PC-3 (cell line): ENCODE measurements around the gene WDR75. TPM values are rescaled to one million over a fixed set of nuclear protein-coding genes. Genes with fewer than 3 reads are reported as not detected.

Source experiments
- ATAC-seq: fragments of 200-7000 bp; cut with Tn5 transposase; 2 replicates; pipeline ENCODE4 v1.9.1; 2020; ENCODE audit warnings: mild to moderate bottlenecking, moderate library complexity
- BruUV-seq: library from RNA; stranded (reverse); fragments of 400-500 nt; replicated peaks from 2 replicates; lab custom pipeline; 2021; lab: Mats Ljungman, UMichigan
- CTCF ChIA-PET: fragments of 300-600 bp; sonication (Branson Sonifier 250); formaldehyde crosslinking; loops from one replicate; lab custom pipeline; 2022; ENCODE audit warnings: antibody characterized with exemption; lab: Charles Lee
- POLR2A ChIA-PET: fragments of 300-600 bp; sonication (Branson Sonifier 250); formaldehyde crosslinking; loops from one replicate; lab custom pipeline; 2022; ENCODE audit warnings: antibody characterized with exemption; ENCODE audit not compliant: unreplicated experiment; lab: Charles Lee
- DNase-seq: peaks from one replicate; pipeline ENCODE4 v3.0.0-alpha.2; 2015
- H2AFZ ChIP-seq: fragments of 300-600 bp; sonication (generic); 2 replicates; pipeline ENCODE4 v1.6.0; 2016; ENCODE audit warnings: antibody characterized with exemption, low read length
- H3F3A ChIP-seq: fragments of 300-600 bp; sonication (generic); one replicate; pipeline ENCODE4 v1.6.0; 2017; ENCODE audit warnings: antibody characterized with exemption, low read length, control low read depth, mild to moderate bottlenecking; ENCODE audit not compliant: unreplicated experiment
- H3K27ac ChIP-seq: fragments of 300-600 bp; sonication (generic); 2 replicates; pipeline ENCODE4 v1.5.1; 2016; ENCODE audit warnings: mild to moderate bottlenecking, low read length
- H3K27me3 ChIP-seq: fragments of 300-600 bp; sonication (generic); 2 replicates; pipeline ENCODE4 v1.6.1; 2016; ENCODE audit warnings: low read length, mixed read lengths
- H3K36me3 ChIP-seq: fragments of 300-600 bp; sonication (generic); 2 replicates; pipeline ENCODE4 v1.6.1; 2016; ENCODE audit warnings: low read depth, mixed run types, low read length, mixed read lengths
- H3K4me1 ChIP-seq: fragments of 300-600 bp; sonication (generic); 2 replicates; pipeline ENCODE4 v1.5.1; 2016; ENCODE audit warnings: low read length; ENCODE audit not compliant: insufficient read depth
- H3K4me2 ChIP-seq: fragments of 300-600 bp; sonication (generic); 2 replicates; pipeline ENCODE4 v1.6.0; 2016; ENCODE audit warnings: low read length
- H3K4me3 ChIP-seq: fragments of 300-600 bp; sonication (generic); 2 replicates; pipeline ENCODE4 v1.5.1; 2016; ENCODE audit warnings: mild to moderate bottlenecking, low read length, mixed read lengths
- H3K79me2 ChIP-seq: fragments of 300-600 bp; sonication (generic); 2 replicates; pipeline ENCODE4 v1.6.1; 2017; ENCODE audit warnings: low read length, mixed read lengths
- H3K9ac ChIP-seq: fragments of 300-600 bp; sonication (generic); 2 replicates; pipeline ENCODE4 v1.6.0; 2016; ENCODE audit warnings: mild to moderate bottlenecking, low read length
- H3K9me2 ChIP-seq: fragments of 300-600 bp; sonication (generic); replicated peaks from 2 replicates; pipeline ENCODE4 v1.6.1; 2016; ENCODE audit warnings: mixed run types, low read length, mixed read lengths
- H3K9me3 ChIP-seq: fragments of 300-600 bp; sonication (generic); 2 replicates; pipeline ENCODE4 v1.6.1; 2016; ENCODE audit warnings: low read length, mixed read lengths
- H4K20me1 ChIP-seq: fragments of 300-600 bp; sonication (generic); 2 replicates; pipeline ENCODE4 v1.6.1; 2016; ENCODE audit warnings: low read length, mixed read lengths
- EZH2 ChIP-seq: fragments of 300-600 bp; sonication (generic); IDR thresholded peaks from one replicate; pipeline ENCODE4 v1.6.1; 2017; ENCODE audit warnings: antibody characterized with exemption, mild to moderate bottlenecking, low read length; ENCODE audit not compliant: unreplicated experiment
- EZH2phosphoT487 ChIP-seq: fragments of 300-600 bp; sonication (generic); IDR thresholded peaks from 2 replicates; pipeline ENCODE4 v1.6.1; 2018; ENCODE audit warnings: mild to moderate bottlenecking, antibody characterized with exemption, low read length, borderline replicate concordance
- intact Hi-C: fragments of 100-400 bp; cut with micrococcal nuclease; formaldehyde crosslinking; loops from 2 replicates; pipeline ENCODE4 v1.9.0; 2023
- total RNA-seq: library from RNA; depleted of rRNA; stranded (reverse); fragments of >200 nt; gene quantifications from 2 replicates; pipeline ENCODE4 v1.2.3, GENCODE V29; 2014
- TF ChIP-seq, protein P1 (sequence below): fragments of 300-600 bp; sonication (generic); conservative IDR thresholded peaks from 2 replicates; pipeline ENCODE4 v1.5.1; 2017; ENCODE audit warnings: antibody characterized with exemption, low read depth, mild to moderate bottlenecking, low read length

Gene WDR75
- total RNA-seq, 1 experiment from 2014 or later, result 62.5 TPM

DNA sequence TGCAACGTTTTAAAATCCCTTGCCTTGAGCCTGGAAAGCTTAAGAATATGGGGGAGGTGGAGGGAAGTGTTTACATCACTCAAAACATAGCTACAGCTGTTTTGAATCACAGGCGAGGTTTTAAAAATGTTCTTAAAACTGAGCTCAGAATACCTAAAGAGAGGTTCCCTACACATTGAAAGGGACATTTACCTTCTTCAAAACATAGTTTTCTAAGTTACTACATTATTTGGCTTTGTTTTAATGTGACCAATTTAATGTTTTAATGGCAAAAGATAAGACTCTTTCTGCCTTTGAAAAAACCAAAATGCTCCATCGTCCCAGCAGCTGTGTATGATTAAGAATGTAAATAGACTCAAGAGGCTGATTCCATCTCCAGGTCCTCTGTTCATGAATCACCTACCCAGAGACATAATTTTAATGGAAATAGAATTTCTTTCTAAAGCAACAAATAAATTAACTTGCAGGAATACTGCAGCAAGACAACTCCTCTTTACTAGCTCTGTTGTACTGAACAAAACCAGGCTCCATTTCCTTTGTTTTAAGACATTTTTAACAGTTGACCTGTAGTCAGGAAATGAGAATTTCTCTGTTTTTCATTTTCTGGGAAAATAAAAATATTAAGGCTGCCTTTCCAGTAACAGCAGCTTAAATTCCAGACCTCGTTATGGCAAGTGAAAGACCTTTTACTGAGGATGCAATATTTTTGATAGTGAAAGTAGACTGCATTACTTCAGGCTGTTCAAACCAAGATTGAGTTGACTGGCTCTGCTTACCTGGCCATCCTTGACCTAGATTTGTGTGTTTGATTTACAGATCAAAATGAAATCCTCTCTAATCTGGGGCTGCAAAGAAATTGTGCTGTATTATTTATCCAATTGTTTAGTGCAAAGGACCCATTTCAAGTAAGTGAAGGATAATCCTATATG, 33.7 kb upstream of the WDR75 start:
- BruUV-seq, result no TSS peak

DNA sequence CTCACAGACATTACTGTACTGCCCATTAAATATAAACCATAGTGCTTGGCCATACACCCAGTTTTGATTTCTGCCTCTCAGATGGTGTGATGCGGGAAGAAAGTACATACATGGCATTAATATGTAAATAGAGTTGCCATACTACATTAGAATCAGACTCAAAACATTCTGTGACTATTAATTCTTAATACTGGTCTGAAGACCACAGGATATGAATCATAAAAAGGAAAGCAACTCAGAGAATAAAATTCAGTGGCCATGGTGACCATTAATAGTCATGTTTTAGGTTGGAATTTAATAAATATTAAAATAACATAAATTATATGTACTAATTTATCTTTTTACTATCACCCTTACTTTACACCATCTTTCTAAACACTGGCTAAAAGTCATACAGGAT, 33.0 kb upstream of the WDR75 start:
- CTCF ChIA-PET, result no interaction called here
- no peaks in the 10 kb centered on the region for H3F3A ChIP-seq
- POLR2A ChIA-PET, result no interaction called here

More for the DNA sequence above, 33.7 kb upstream of the WDR75 start:
- intact Hi-C loops, result loop anchor here (2.0 kb wide), 1 partner anchor 15 kb away; no protein-coding TSS in a partner anchor
- no peak for TF ChIP-seq EZH2phosphoT487
- TF ChIP-seq, protein P1, sequence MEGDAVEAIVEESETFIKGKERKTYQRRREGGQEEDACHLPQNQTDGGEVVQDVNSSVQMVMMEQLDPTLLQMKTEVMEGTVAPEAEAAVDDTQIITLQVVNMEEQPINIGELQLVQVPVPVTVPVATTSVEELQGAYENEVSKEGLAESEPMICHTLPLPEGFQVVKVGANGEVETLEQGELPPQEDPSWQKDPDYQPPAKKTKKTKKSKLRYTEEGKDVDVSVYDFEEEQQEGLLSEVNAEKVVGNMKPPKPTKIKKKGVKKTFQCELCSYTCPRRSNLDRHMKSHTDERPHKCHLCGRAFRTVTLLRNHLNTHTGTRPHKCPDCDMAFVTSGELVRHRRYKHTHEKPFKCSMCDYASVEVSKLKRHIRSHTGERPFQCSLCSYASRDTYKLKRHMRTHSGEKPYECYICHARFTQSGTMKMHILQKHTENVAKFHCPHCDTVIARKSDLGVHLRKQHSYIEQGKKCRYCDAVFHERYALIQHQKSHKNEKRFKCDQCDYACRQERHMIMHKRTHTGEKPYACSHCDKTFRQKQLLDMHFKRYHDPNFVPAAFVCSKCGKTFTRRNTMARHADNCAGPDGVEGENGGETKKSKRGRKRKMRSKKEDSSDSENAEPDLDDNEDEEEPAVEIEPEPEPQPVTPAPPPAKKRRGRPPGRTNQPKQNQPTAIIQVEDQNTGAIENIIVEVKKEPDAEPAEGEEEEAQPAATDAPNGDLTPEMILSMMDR, result no peak
- no peak for TF ChIP-seq EZH2
- POLR2A ChIA-PET, result interaction anchor here (0.5 to 0.6 kb wide), 2 partner anchors 14 to 197 kb away, joined by 4 read pairs; no protein-coding TSS in a partner anchor
- H3K4me2 ChIP-seq, result peak overlapping the region; percentile 60
- H2AFZ ChIP-seq, result peak overlapping the region; percentile 11; the same call in 1 of the 2 replicates
- peak overlapping the region; percentile 13; the same call in 1 of the 2 replicates for H3K4me3 ChIP-seq
- CTCF ChIA-PET, result interaction anchor here (0.7 kb wide), 1 partner anchor 230 kb away, joined by 4 read pairs; no protein-coding TSS in a partner anchor
- no peaks in the 10 kb centered on the region for H3K9me2 ChIP-seq
- H3K27ac ChIP-seq, result peak overlapping the region; percentile 60
- DNase-seq, result peak; percentile 76
- no peaks in the 10 kb centered on the region for H3K27me3 ChIP-seq
- H3K79me2 ChIP-seq, result no peaks in the 10 kb centered on the region
- no peaks in the 10 kb centered on the region for H3K9me3 ChIP-seq
- H3F3A ChIP-seq, result no peaks in the 10 kb centered on the region
- no peaks in the 10 kb centered on the region for H4K20me1 ChIP-seq
- no peaks in the 10 kb centered on the region for H3K36me3 ChIP-seq
- ATAC-seq, result peak; percentile 88
- peak overlapping the region; percentile 5; the same call in 1 of the 2 replicates for H3K9ac ChIP-seq
- H3K4me1 ChIP-seq, result peaks cover 39% of the 10 kb centered on the region

More for the DNA sequence above, 33.0 kb upstream of the WDR75 start:
- no peak for TF ChIP-seq EZH2
- TF ChIP-seq, protein P1, result no peak
- TF ChIP-seq EZH2phosphoT487, result no peak
- ATAC-seq, result peak; percentile 34
- Histone ChIP-seq H3K9me2 (no peaks in the 10 kb centered on the region), H4K20me1 (no peaks in the 10 kb centered on the region), H3K36me3 (no peaks in the 10 kb centered on the region), H3K4me3 (peak overlapping the region; percentile 13; the same call in 1 of the 2 replicates), H3K4me2 (peak overlapping the region; percentile 60), H3K79me2 (no peaks in the 10 kb centered on the region), H3K27ac (peak overlapping the region; percentile 60), H2AFZ (no peak overlapping the region), H3K4me1 (peaks cover 39% of the 10 kb centered on the region), H3K9ac (peak overlapping the region; percentile 5; the same call in 1 of the 2 replicates), H3K27me3 (no peaks in the 10 kb centered on the region), H3K9me3 (no peaks in the 10 kb centered on the region)
- BruUV-seq, result no TSS peak
- intact Hi-C loops, result no loop called here
- peak; percentile 32 for DNase-seq
